ENCODE data around the gene RARRES2.

The RARRES2 gene

GRCh38 chr7:150339409-150339809 is 2.0 kb downstream of the RARRES2 start:
- no peak for DNase-seq (ENCODE audit: extremely low read depth in 1 of 2, low read depth in 1 of 2)

GRCh38 chr7:150338166-150338829 is 3.1 kb downstream of the RARRES2 start:
- no peak for DNase-seq (ENCODE audit: extremely low read depth in 1 of 2, low read depth in 1 of 2)

- no peak for DNase-seq (ENCODE audit: extremely low read depth in 1 of 2, low read depth in 1 of 2)
These were observed 3.8 kb downstream of the RARRES2 start for GRCh38 chr7:150337659-150338081.

- no peak for DNase-seq (ENCODE audit: extremely low read depth in 1 of 2, low read depth in 1 of 2)
These were observed 4.2 kb downstream of the RARRES2 start for GRCh38 chr7:150337179-150337578.

GRCh38 chr7:150336746-150337145 is 4.7 kb downstream of the RARRES2 start:
- no peak for DNase-seq (ENCODE audit: extremely low read depth in 1 of 2, low read depth in 1 of 2)

- no peak for DNase-seq (ENCODE audit: extremely low read depth in 1 of 2, low read depth in 1 of 2)
These were observed 5.7 kb downstream of the RARRES2 start for GRCh38 chr7:150335774-150336112.

GRCh38 chr7:150335108-150335773 is 6.2 kb downstream of the RARRES2 start:
- DNase-seq (ENCODE audit: extremely low read depth in 1 of 2, low read depth in 1 of 2): no peak

- no peak for DNase-seq (ENCODE audit: extremely low read depth in 1 of 2, low read depth in 1 of 2)
These were observed 7.3 kb downstream of the RARRES2 start for GRCh38 chr7:150334108-150334507.

GRCh38 chr7:150333659-150334058 is 7.8 kb downstream of the RARRES2 start:
- no peak for DNase-seq (ENCODE audit: extremely low read depth in 1 of 2, low read depth in 1 of 2)

- DNase-seq (ENCODE audit: extremely low read depth in 1 of 2, low read depth in 1 of 2): no peak
These were observed 8.4 kb downstream of the RARRES2 start for GRCh38 chr7:150332852-150333635.

- DNase-seq (ENCODE audit: extremely low read depth in 1 of 2, low read depth in 1 of 2): no peak
These were observed 11.1 kb downstream of the RARRES2 start for GRCh38 chr7:150330211-150330885.

GRCh38 chr7:150329331-150330120 is 11.9 kb downstream of the RARRES2 start:
- no peak for DNase-seq (ENCODE audit: extremely low read depth in 1 of 2, low read depth in 1 of 2)

- DNase-seq (ENCODE audit: extremely low read depth in 1 of 2, low read depth in 1 of 2): no peak
These were observed 14.1 kb downstream of the RARRES2 start for GRCh38 chr7:150327308-150327707.

- DNase-seq (ENCODE audit: extremely low read depth in 1 of 2, low read depth in 1 of 2): no peak
These were observed 14.7 kb downstream of the RARRES2 start for GRCh38 chr7:150326657-150327268.

GRCh38 chr7:150325901-150326300 is 15.5 kb downstream of the RARRES2 start:
- no peak for DNase-seq (ENCODE audit: extremely low read depth in 1 of 2, low read depth in 1 of 2)

GRCh38 chr7:150325110-150325611 is 16.3 kb downstream of the RARRES2 start:
- no peak for DNase-seq (ENCODE audit: extremely low read depth in 1 of 2, low read depth in 1 of 2)

GRCh38 chr7:150324373-150324961 is 17.0 kb downstream of the RARRES2 start:
- DNase-seq (ENCODE audit: extremely low read depth in 1 of 2, low read depth in 1 of 2): no peak

- no peak for DNase-seq (ENCODE audit: extremely low read depth in 1 of 2, low read depth in 1 of 2)
These were observed 17.6 kb downstream of the RARRES2 start for GRCh38 chr7:150323682-150324372.

Measured in activated CD8-positive, alpha-beta memory T cell treated with anti-CD3 and anti-CD28 coated beads for 1 hour (primary cell).